Bronchial epithelial cell (primary cell): ENCODE results near the gene PTPN4. TPM values are rescaled to one million over a fixed set of nuclear protein-coding genes. Genes with fewer than 3 reads are reported as not detected.

Experiments
- DNase-seq: peaks from one replicate; pipeline ENCODE4 v3.0.0-alpha.2; 2010; ENCODE audit warnings: low read depth
- FAIRE-seq: peaks from 2 replicates; lab custom pipeline; 2011; peaks lifted over from hg19 to GRCh38; lab: Jason Lieb, UNC
- H3K27me3 ChIP-seq: 2 replicates; pipeline ENCODE4 v1.5.1; 2011; ENCODE audit warnings: low read length; ENCODE audit not compliant: control insufficient read depth, insufficient read depth
- H3K36me3 ChIP-seq: 2 replicates; pipeline ENCODE4 v1.5.1; 2011; ENCODE audit warnings: low read length; ENCODE audit not compliant: control insufficient read depth, insufficient read depth
- H3K4me3 ChIP-seq: 2 replicates; pipeline ENCODE4 v1.5.1; 2011; ENCODE audit warnings: mild to moderate bottlenecking, low read depth, low read length, control low read depth
- CTCF ChIP-seq: IDR thresholded peaks from 2 replicates; pipeline ENCODE4 v1.5.1; 2011; ENCODE audit warnings: mild to moderate bottlenecking, moderate library complexity, low read length, control low read depth, inconsistent platforms; ENCODE audit not compliant: insufficient read depth, severe bottlenecking
- total RNA-seq: library from RNA; depleted of rRNA; stranded (reverse); fragments of >200 nt; gene quantifications from 2 replicates; pipeline ENCODE4 v1.2.1, GENCODE V29; 2014

Gene PTPN4
- total RNA-seq, 1 donor from 2014 or later, result 20.5 TPM

DNA sequence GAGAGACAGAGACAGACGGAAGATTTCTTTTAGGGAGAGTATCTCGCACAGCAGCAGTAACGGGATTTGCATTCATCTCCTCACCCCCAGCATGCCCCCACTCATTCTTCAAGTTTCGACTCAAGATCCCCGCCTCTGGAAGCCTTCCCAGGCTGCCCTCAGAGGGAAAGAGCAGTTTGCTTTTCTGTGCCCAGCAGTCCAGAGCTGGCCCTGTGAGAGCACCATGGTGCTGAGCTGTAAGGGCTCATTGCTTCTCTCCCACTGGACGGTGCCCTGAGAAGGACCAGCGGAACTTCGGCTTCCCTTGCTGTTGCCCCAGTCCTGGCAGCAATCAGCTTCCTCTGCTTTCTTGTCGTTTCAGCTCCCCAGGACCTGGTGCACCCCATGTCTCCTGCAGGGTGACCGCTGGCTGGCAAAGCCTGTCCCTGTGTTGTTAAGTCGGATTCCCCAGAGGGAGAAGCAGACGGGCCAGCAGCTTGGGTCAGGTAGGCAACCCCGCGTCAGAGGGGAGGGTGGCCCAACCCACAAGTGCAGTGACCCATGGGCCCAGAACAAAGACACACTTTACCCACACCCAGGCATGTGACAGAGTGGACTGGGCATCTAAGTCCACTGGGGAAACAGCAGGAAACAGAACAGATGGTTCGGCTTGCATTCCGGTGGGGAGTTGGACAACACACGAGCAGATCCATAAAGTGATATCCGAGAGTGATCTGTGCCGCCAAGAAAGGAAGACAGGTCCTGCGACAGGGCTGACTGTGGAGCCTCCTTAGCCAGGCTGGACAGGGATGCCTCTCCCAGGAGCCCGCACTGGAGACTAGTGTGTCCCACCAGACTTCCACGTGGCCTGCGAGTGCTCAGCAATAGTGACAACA is 44.1 kb upstream of the PTPN4 start:
- Histone ChIP-seq H3K36me3 (no peaks in the 10 kb centered on the region), H3K27me3 (no peaks in the 10 kb centered on the region), H3K4me3 (no peak overlapping the region)
- no peak for DNase-seq
- TF ChIP-seq CTCF, result no peak
- peak; percentile 60 for FAIRE-seq

DNA sequence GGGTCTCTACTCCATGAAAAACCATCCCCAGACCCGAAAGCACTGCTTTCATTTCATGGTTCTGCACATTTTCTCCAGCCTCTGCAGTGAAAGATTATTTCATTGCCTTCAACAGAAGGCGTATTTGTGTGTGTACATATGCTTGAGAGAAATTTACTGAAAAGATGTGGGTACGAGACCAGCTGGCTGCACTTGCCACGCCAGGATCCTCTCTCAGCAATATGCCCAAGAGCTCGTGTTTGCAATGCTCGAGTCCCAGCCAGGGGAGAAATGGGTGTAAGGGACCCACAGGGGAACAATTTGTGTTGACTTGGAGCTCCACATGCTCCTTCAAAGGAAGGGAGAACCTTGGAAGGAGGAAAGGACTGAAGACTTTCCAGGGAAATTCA is 43.4 kb upstream of the PTPN4 start:
- no peaks in the 10 kb centered on the region for H3K27me3 ChIP-seq
- no peaks in the 10 kb centered on the region for H3K36me3 ChIP-seq
- FAIRE-seq (no peak), DNase-seq (no peak)
- TF ChIP-seq CTCF, result no peak
- H3K4me3 ChIP-seq, result no peak overlapping the region

DNA sequence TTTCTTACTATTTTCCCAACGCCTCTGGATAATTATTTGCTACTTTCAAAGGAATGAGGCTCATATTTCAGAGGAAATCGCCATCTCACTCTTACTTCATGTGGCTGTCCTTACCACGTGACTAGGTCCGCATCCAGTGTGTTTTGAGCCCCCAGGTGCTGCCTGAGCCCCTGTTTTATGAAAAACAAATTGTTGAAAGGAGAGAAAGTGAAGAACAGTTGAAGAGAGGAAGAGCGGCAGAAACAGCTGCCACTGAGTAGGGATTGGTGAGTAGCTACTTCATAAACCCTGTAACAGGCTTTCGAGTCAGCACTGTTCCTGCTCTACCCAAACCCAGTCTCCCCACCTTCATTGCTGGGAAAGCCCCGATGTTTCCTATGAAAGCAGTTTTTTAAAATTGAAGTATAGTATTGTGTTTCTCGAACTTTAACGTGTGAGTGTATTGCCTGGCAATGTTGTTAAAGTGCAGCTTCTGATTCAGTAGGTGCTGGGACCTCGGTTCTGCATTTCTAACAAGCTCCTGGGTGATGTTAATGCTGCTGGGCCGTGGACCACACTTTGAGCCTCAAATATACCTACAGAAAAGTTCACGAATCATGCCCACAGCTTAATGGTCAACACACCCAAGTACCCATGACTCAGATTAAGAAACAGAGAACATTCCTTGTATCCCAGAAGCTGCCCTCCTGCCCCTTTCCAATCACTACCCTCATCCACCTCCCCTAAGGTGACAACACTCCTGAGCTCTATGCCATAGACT is 41.0 kb upstream of the PTPN4 start:
- FAIRE-seq (no peak), DNase-seq (peak; percentile 27)
- no peak for TF ChIP-seq CTCF
- Histone ChIP-seq H3K36me3 (no peaks in the 10 kb centered on the region), H3K4me3 (no peak overlapping the region), H3K27me3 (no peaks in the 10 kb centered on the region)

GRCh38 chr2:119719261-119719627 is 40.5 kb upstream of the PTPN4 start:
- Histone ChIP-seq H3K36me3 (no peaks in the 10 kb centered on the region), H3K27me3 (no peaks in the 10 kb centered on the region), H3K4me3 (no peak overlapping the region)
- no peak for TF ChIP-seq CTCF
- FAIRE-seq (no peak), DNase-seq (no peak)

GRCh38 chr2:119721043-119721442 is 38.7 kb upstream of the PTPN4 start:
- DNase-seq (no peak), FAIRE-seq (no peak)
- H3K27me3 ChIP-seq, result no peaks in the 10 kb centered on the region
- no peak for TF ChIP-seq CTCF
- no peak overlapping the region for H3K4me3 ChIP-seq
- H3K36me3 ChIP-seq, result no peaks in the 10 kb centered on the region
